Common myeloid progenitor, CD34-positive (primary cell): ENCODE data around the gene SLCO3A1.

Experiments
- CTCF ChIA-PET: fragments of 350-600 bp; sonication (Branson Sonifier 250); formaldehyde crosslinking; loops from one replicate; lab custom pipeline; 2021; ENCODE audit warnings: antibody characterized with exemption; lab: Charles Lee
- POLR2A ChIA-PET: fragments of 350-600 bp; sonication (Branson Sonifier 250); formaldehyde crosslinking; loops from one replicate; lab custom pipeline; 2021; ENCODE audit warnings: antibody characterized with exemption; lab: Charles Lee
- DNase-seq, 3 donors: peaks; one replicate each; pipeline versions ENCODE4 v3.0.0 to v3.0.0-alpha.2; 2013
- H3K27ac ChIP-seq, 2 experiments: 1 replicate in 1 of 2; 2 replicates in 1 of 2; pipeline ENCODE4 v1.7.0; 2013; ENCODE audit warnings: inconsistent platforms in 2 of 2, low read length in 2 of 2, mild to moderate bottlenecking in 2 of 2, low read depth in 1 of 2, moderate library complexity in 1 of 2; ENCODE audit not compliant: severe bottlenecking in 2 of 2, insufficient read depth in 1 of 2, poor library complexity in 1 of 2
- H3K27me3 ChIP-seq, 5 experiments: replicated peaks in 2 of 5; 1 replicate in 3 of 5; 2 replicates in 2 of 5; pipeline versions ENCODE4 v1.6.1 to v1.7.0; 2013; ENCODE audit warnings: low read length in 4 of 5, mild to moderate bottlenecking in 2 of 5, moderate library complexity in 2 of 5, inconsistent platforms in 1 of 5; ENCODE audit not compliant: insufficient read depth in 5 of 5, control insufficient read depth in 4 of 5
- H3K36me3 ChIP-seq, 4 experiments: 1 replicate in 2 of 4; 2 replicates in 2 of 4; pipeline versions ENCODE4 v1.6.1 to v1.7.0; 2013; ENCODE audit warnings: low read length in 3 of 4, control low read depth in 1 of 4, mild to moderate bottlenecking in 1 of 4; ENCODE audit not compliant: control insufficient read depth in 4 of 4, insufficient read depth in 4 of 4
- H3K4me1 ChIP-seq, 4 experiments: 1 replicate in 3 of 4; 2 replicates in 1 of 4; pipeline versions ENCODE4 v1.6.1 to v1.7.1; 2013; ENCODE audit warnings: low read length in 3 of 4, mild to moderate bottlenecking in 3 of 4, control low read depth in 1 of 4, inconsistent platforms in 1 of 4, moderate library complexity in 1 of 4; ENCODE audit not compliant: control insufficient read depth in 4 of 4, insufficient read depth in 4 of 4; ENCODE audit errors: control extremely low read depth in 1 of 4
- H3K4me3 ChIP-seq, 7 experiments: 1 replicate in 4 of 7; 2 replicates in 3 of 7; pipeline versions ENCODE4 v1.5.1 to v1.7.0; 2013; ENCODE audit warnings: mild to moderate bottlenecking in 7 of 7, low read length in 6 of 7, moderate library complexity in 6 of 7, inconsistent platforms in 2 of 7, low read depth in 2 of 7, control low read depth in 1 of 7; ENCODE audit not compliant: insufficient read depth in 4 of 7, control insufficient read depth in 1 of 7; ENCODE audit errors: extremely low read depth in 1 of 7
- H3K9me3 ChIP-seq, 5 experiments: 1 replicate in 4 of 5; 2 replicates in 1 of 5; pipeline versions ENCODE4 v1.6.1 to v1.7.1; 2013; ENCODE audit warnings: low read length in 4 of 5, mild to moderate bottlenecking in 2 of 5, inconsistent platforms in 1 of 5, low read depth in 1 of 5, moderate library complexity in 1 of 5; ENCODE audit not compliant: control insufficient read depth in 4 of 5, insufficient read depth in 2 of 5; ENCODE audit errors: control extremely low read depth in 1 of 5
- WGBS: methylation state at CpG from one replicate; pipeline ENCODE4 v1.1.5; 2013; ENCODE audit not compliant: insufficient coverage; 5-methylcytosine and 5-hydroxymethylcytosine counted together

SLCO3A1 gene

GRCh38 chr15:92111291-92111690 is 257.8 kb downstream of the SLCO3A1 start:
- Histone ChIP-seq H3K36me3 (peaks cover 0 to 12% (median under 1%) of the 10 kb centered on the region in 4 experiments), H3K4me1 (no peaks in the 10 kb centered on the region), H3K27me3 (no peaks in the 10 kb centered on the region), H3K9me3 (no peaks in the 10 kb centered on the region), H3K4me3 (no peak overlapping the region), H3K27ac (no peak overlapping the region)
- 95% methylated on average over 2 of the region's 3 CpGs for WGBS
- ChIA-PET CTCF (interaction anchor here (1.4 kb wide), 1 partner anchor 13 kb away, joined by 6 read pairs; no protein-coding TSS in a partner anchor), POLR2A (no interaction called here)
- no peak for DNase-seq

- H3K36me3 ChIP-seq = peaks cover 0 to 11% (median under 1%) of the 10 kb centered on the region in 4 experiments
- no peak overlapping the region for H3K4me3 ChIP-seq
- ChIA-PET POLR2A (no interaction called here), CTCF (interaction anchor here (1.4 kb wide), 1 partner anchor 13 kb away, joined by 6 read pairs; no protein-coding TSS in a partner anchor)
- no peaks in the 10 kb centered on the region for H3K27me3 ChIP-seq
- DNase-seq = no peak
- 100% methylated on average over 1 of the region's 1 CpG for WGBS
- peaks cover 0 to 3% (median 1%) of the 10 kb centered on the region in 4 experiments for H3K4me1 ChIP-seq
- H3K9me3 ChIP-seq = no peaks in the 10 kb centered on the region
- no peak overlapping the region for H3K27ac ChIP-seq
Observed at GRCh38 chr15:92111751-92112150, 258.2 kb downstream of the SLCO3A1 start.

- DNase-seq = no peak
- CTCF ChIA-PET = interaction anchor here (1.4 kb wide), 1 partner anchor 14 kb away, joined by 6 read pairs; no protein-coding TSS in a partner anchor
- POLR2A ChIA-PET = no interaction called here
- WGBS = 93% methylated on average over 2 of the region's 3 CpGs
- Histone ChIP-seq H3K4me3 (no peak overlapping the region), H3K36me3 (peaks cover 0 to 11% (median under 1%) of the 10 kb centered on the region in 4 experiments), H3K27ac (no peak overlapping the region), H3K27me3 (no peaks in the 10 kb centered on the region), H3K9me3 (no peaks in the 10 kb centered on the region), H3K4me1 (peaks cover 0 to 4% (median 1%) of the 10 kb centered on the region in 4 experiments)
Observed at GRCh38 chr15:92112180-92112579, 258.7 kb downstream of the SLCO3A1 start.

GRCh38 chr15:92112711-92113110 is 259.2 kb downstream of the SLCO3A1 start:
- Histone ChIP-seq H3K4me1 (peaks cover 0 to 4% (median 1%) of the 10 kb centered on the region in 4 experiments), H3K27me3 (no peaks in the 10 kb centered on the region), H3K4me3 (no peak overlapping the region), H3K27ac (no peak overlapping the region), H3K36me3 (peaks cover 0 to 7% (median 0%) of the 10 kb centered on the region in 4 experiments), H3K9me3 (no peaks in the 10 kb centered on the region)
- 100% methylated on average over 3 of the region's 3 CpGs for WGBS
- no peak for DNase-seq
- CTCF ChIA-PET = interaction anchor here (1.4 kb wide), 1 partner anchor 14 kb away, joined by 6 read pairs; no protein-coding TSS in a partner anchor
- POLR2A ChIA-PET = no interaction called here

GRCh38 chr15:92113832-92114231 is 260.3 kb downstream of the SLCO3A1 start:
- Histone ChIP-seq H3K4me1 (peaks cover 0 to 4% (median 1%) of the 10 kb centered on the region in 4 experiments), H3K27me3 (no peaks in the 10 kb centered on the region), H3K9me3 (no peaks in the 10 kb centered on the region), H3K27ac (no peak overlapping the region), H3K36me3 (peaks cover 0 to 7% (median 0%) of the 10 kb centered on the region in 4 experiments), H3K4me3 (no peak overlapping the region)
- WGBS = 67% methylated on average over 1 of the region's 3 CpGs
- ChIA-PET CTCF (interaction anchor here (0.5 kb wide), 1 partner anchor 114 kb away, joined by 3 read pairs; no protein-coding TSS in a partner anchor), POLR2A (no interaction called here)
- DNase-seq = no peak

- 100% methylated on average over 1 of the region's 1 CpG for WGBS
- POLR2A ChIA-PET = no interaction called here
- peaks cover 0 to 9% (median 5%) of the 10 kb centered on the region in 4 experiments for H3K4me1 ChIP-seq
- no peaks in the 10 kb centered on the region for H3K27me3 ChIP-seq
- no peaks in the 10 kb centered on the region for H3K9me3 ChIP-seq
- CTCF ChIA-PET = interaction anchor here (1.1 to 1.6 kb wide), 2 partner anchors 9 to 12 kb away, joined by 3 to 5 read pairs; no protein-coding TSS in a partner anchor
- no peak overlapping the region for H3K4me3 ChIP-seq
- DNase-seq = no peak
- peaks cover 0 to 8% (median under 1%) of the 10 kb centered on the region in 4 experiments for H3K36me3 ChIP-seq
- no peak overlapping the region for H3K27ac ChIP-seq
Observed at GRCh38 chr15:92115834-92116233, 262.3 kb downstream of the SLCO3A1 start.

- peaks cover 0 to 9% (median 6%) of the 10 kb centered on the region in 4 experiments for H3K4me1 ChIP-seq
- POLR2A ChIA-PET = no interaction called here
- H3K27me3 ChIP-seq = no peaks in the 10 kb centered on the region
- H3K27ac ChIP-seq = no peak overlapping the region
- CTCF ChIA-PET = interaction anchor here (1.1 kb wide), 1 partner anchor 9 kb away, joined by 3 read pairs; no protein-coding TSS in a partner anchor
- WGBS = 100% methylated on average over 5 of the region's 5 CpGs
- H3K4me3 ChIP-seq = no peak overlapping the region
- H3K9me3 ChIP-seq = no peaks in the 10 kb centered on the region
- H3K36me3 ChIP-seq = peaks cover 0 to 13% (median 3%) of the 10 kb centered on the region in 4 experiments
- DNase-seq = no peak
Observed at GRCh38 chr15:92116330-92116729, 262.8 kb downstream of the SLCO3A1 start.
